ENCODE measurements around the gene CDKN2AIPNL.
"Not testable (repeated sequence)": the region's sequence is repeated elsewhere in the genome, so short reads cannot be mapped to it uniquely, and the experiment has no call there.

The CDKN2AIPNL gene

DNA sequence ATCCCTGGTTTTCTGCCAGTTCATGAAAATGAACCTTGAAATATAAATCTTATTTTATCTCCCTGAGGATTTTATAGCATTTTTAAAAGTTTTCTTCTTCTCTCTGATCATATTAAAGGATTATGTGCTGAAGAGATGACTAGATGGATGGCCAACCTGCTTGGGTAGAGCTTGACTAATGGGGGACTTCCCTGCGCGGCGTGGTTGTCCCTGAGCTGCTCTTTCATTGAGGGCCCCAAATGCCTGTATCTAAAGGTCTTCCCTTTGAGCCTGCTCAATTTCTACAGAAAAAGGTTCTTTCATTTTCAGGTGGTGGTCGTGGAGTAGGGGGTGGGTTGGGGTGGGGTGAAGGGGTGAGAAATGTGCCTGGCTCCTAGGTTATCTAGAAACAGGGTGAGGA is 20.5 kb upstream of the CDKN2AIPNL start:
- H3K27ac Mint-ChIP-seq: no peak overlapping the region
- peaks cover 15% of the 10 kb centered on the region for H3K4me1 Mint-ChIP-seq
- H3K9me3 Mint-ChIP-seq: no peaks in the 10 kb centered on the region
- no peak overlapping the region for H3K4me3 Mint-ChIP-seq
- TF ChIP-seq, protein P1, sequence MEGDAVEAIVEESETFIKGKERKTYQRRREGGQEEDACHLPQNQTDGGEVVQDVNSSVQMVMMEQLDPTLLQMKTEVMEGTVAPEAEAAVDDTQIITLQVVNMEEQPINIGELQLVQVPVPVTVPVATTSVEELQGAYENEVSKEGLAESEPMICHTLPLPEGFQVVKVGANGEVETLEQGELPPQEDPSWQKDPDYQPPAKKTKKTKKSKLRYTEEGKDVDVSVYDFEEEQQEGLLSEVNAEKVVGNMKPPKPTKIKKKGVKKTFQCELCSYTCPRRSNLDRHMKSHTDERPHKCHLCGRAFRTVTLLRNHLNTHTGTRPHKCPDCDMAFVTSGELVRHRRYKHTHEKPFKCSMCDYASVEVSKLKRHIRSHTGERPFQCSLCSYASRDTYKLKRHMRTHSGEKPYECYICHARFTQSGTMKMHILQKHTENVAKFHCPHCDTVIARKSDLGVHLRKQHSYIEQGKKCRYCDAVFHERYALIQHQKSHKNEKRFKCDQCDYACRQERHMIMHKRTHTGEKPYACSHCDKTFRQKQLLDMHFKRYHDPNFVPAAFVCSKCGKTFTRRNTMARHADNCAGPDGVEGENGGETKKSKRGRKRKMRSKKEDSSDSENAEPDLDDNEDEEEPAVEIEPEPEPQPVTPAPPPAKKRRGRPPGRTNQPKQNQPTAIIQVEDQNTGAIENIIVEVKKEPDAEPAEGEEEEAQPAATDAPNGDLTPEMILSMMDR (IDR thresholded peaks at IDR 0.05; ENCODE audit: unreplicated experiment in 3 of 3): no peak
- no peaks in the 10 kb centered on the region for H3K36me3 Mint-ChIP-seq (ENCODE audit: low read depth)
- H3K27me3 Mint-ChIP-seq (ENCODE audit: low read depth): peaks cover 33% of the 10 kb centered on the region

DNA sequence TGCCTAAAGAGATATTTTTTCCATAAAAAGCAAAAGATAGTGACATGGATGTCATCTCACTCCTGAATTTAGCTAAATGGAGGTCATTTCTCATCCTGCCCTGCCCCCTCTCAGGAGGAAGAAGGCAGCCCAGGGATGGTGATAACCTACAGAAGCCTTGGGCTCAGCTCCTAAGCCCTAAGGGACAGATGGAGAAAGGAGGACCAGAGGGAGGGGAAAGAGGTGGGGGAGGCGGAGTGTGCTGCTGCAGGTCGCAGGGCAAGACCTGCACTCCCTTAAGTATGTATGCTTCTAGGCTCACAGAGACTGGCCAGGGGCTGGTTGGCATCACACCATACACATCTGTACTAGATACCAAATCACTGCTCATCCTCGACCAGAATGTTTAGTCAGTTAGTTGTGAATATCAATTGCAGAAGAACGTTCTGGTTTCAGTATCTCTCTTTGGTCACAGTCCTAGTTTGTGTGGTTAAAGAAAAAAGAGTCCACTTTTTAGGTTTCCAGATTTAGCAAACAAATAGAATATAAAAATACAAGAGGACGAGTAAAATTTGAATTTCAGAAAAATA is 18.4 kb upstream of the CDKN2AIPNL start:
- H3K4me3 Mint-ChIP-seq: no peak overlapping the region
- peaks cover 32% of the 10 kb centered on the region for H3K27me3 Mint-ChIP-seq (ENCODE audit: low read depth)
- TF ChIP-seq, protein P1 (IDR thresholded peaks at IDR 0.05; ENCODE audit: unreplicated experiment in 3 of 3): no peak
- no peaks in the 10 kb centered on the region for H3K9me3 Mint-ChIP-seq
- H3K36me3 Mint-ChIP-seq (ENCODE audit: low read depth): no peaks in the 10 kb centered on the region
- H3K4me1 Mint-ChIP-seq: peaks cover 5% of the 10 kb centered on the region
- H3K27ac Mint-ChIP-seq: no peak overlapping the region

DNA sequence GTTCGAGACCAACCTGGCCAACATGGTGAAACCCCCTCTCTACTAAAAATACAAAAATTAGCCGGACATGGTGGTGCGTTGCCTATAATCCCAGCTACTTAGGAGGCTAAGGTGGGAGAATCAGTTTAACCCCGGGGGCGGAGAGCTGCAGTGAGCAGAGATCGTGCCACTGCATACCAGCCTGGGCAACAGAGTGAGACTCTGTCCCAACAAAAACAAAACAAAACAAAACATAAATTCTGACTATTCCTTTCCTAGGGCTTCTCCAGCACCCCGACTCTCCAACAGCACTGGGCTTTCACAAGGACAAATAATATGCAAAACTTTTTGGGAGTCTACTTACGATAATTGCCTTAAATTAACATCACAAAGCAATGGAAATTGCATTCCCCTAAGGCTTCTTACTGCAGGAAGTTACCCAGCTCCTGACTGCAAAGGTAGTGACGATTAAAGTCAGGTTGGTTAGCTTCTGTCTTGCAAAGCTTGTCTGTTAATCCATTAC is 15.9 kb upstream of the CDKN2AIPNL start:
- Mint-ChIP-seq H3K27ac (peak overlapping the region in 1 of 3 experiments; percentile 15), H3K36me3 (ENCODE audit: low read depth) (no peaks in the 10 kb centered on the region), H3K27me3 (ENCODE audit: low read depth) (peaks cover 24% of the 10 kb centered on the region), H3K9me3 (no peaks in the 10 kb centered on the region), H3K4me1 (no peaks in the 10 kb centered on the region), H3K4me3 (no peak overlapping the region)
- TF ChIP-seq, protein P1 (IDR thresholded peaks at IDR 0.05; ENCODE audit: unreplicated experiment in 3 of 3): no peak

DNA sequence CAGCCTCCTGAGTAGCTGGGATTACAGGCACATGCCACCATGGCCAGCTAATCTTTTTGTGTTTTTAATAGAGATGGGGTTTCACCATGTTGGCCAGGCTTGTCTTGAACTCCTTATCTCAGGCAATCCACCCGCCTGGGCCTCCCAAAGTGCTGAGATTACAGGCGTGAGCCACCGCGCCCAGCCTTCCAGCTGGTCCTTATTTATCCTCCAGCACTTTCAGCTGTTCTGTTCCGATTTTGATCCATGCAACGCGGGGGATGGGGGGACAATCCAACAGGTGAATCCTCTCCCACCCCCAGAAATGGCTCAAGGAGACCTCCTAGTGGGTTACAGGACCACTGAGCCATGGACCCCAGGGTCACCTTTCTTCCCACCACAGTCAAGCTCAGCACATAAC is 14.7 kb upstream of the CDKN2AIPNL start:
- Mint-ChIP-seq H3K27ac (no peak overlapping the region), H3K9me3 (no peaks in the 10 kb centered on the region), H3K27me3 (ENCODE audit: low read depth) (peaks cover 24% of the 10 kb centered on the region), H3K4me3 (no peak overlapping the region), H3K4me1 (no peaks in the 10 kb centered on the region), H3K36me3 (ENCODE audit: low read depth) (no peaks in the 10 kb centered on the region)
- TF ChIP-seq, protein P1 (IDR thresholded peaks at IDR 0.05; ENCODE audit: unreplicated experiment in 3 of 3): no peak

DNA sequence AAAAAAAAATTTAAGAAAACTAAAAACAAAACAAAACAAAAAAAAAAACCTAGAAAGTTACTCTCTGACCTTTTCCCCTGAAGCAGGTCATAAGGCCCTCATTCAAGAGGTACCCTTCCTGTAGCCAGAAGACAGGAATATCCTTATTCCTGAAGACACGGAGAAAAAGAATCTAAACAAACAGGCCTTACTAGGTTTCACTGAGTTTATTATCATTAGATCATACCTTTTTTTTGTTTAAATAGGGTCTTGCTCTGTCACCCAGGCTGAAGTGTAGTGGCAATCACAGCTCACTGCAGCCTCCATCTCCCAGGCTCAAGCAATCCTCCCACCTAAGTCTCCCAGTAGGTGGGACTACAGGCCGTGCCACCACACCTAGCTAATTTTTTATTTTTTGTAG is 11.7 kb upstream of the CDKN2AIPNL start:
- Mint-ChIP-seq H3K9me3 (peaks cover 3% of the 10 kb centered on the region), H3K27me3 (ENCODE audit: low read depth) (peaks cover 21% of the 10 kb centered on the region), H3K36me3 (ENCODE audit: low read depth) (no peaks in the 10 kb centered on the region), H3K4me3 (no peak overlapping the region), H3K4me1 (no peaks in the 10 kb centered on the region), H3K27ac (no peak overlapping the region)
- TF ChIP-seq, protein P1 (IDR thresholded peaks at IDR 0.05; ENCODE audit: unreplicated experiment in 3 of 3): no peak

DNA sequence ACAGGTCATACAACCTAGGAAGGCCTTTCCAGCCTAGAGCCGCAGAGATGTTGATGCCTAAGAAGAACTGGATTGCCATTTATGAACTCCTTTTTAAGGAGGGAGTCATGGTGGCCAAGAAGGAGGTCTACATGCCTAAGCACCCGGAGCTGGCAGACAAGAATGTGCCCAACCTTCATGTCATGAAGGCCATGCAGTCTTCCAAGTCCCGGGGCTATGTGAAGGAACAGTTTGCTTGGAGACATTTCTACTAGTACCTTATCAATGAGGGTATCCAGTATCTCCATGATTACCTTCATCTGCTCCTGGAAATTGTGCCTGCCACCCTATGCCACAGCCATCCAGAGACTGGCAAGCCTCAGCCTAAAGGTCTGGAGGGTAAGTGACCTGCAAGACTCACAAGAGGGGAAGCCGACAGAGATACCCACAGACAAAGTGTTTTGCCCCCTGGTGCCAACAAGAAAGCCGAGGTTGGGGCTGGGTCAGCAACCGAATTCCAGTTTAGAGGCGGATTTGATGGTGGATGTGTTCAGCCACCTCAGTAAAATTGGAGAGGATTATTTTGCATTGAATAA is 11.2 kb upstream of the CDKN2AIPNL start:
- H3K36me3 Mint-ChIP-seq (ENCODE audit: low read depth): no peaks in the 10 kb centered on the region
- no peak overlapping the region for H3K4me3 Mint-ChIP-seq
- H3K27me3 Mint-ChIP-seq (ENCODE audit: low read depth): peaks cover 16% of the 10 kb centered on the region
- no peak overlapping the region for H3K27ac Mint-ChIP-seq
- no peaks in the 10 kb centered on the region for H3K4me1 Mint-ChIP-seq
- peaks cover 3% of the 10 kb centered on the region for H3K9me3 Mint-ChIP-seq
- TF ChIP-seq, protein P1 (IDR thresholded peaks at IDR 0.05; ENCODE audit: unreplicated experiment in 3 of 3): no peak

DNA sequence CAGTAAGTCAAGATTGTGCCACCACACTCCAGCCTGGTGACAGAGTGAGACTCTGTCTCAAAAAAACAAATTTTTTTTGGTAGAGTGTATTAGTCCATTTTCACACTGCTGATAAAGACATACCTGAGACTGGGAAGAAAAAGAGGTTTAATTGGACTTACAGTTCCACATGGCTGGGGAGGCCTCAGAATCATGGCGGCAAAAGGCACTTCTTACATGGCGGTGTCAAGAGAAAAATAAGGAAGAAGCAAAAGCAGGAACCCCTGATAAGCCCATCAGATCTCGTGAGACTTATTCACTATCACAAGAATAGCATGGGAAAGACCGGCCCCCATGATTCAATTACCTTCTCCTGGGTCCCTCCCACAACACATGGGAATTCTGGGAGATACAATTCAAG is 9.4 kb upstream of the CDKN2AIPNL start:
- not testable (repeated sequence) for H3K4me3 Mint-ChIP-seq; H3K4me1 Mint-ChIP-seq; H3K36me3 Mint-ChIP-seq (ENCODE audit: low read depth); H3K9me3 Mint-ChIP-seq; H3K27ac Mint-ChIP-seq
- peaks cover 11% of the 10 kb centered on the region for H3K27me3 Mint-ChIP-seq (ENCODE audit: low read depth)
